PC-3 (cell line): ENCODE data around the gene ESYT3.

Experiments
- EZH2 ChIP-seq: fragments of 300-600 bp; sonication (generic); IDR thresholded peaks from one replicate; pipeline ENCODE4 v1.6.1; 2017; ENCODE audit warnings: antibody characterized with exemption, mild to moderate bottlenecking, low read length; ENCODE audit not compliant: unreplicated experiment
- EZH2phosphoT487 ChIP-seq: fragments of 300-600 bp; sonication (generic); IDR thresholded peaks from 2 replicates; pipeline ENCODE4 v1.6.1; 2018; ENCODE audit warnings: mild to moderate bottlenecking, antibody characterized with exemption, low read length, borderline replicate concordance
- TF ChIP-seq, protein P1 (sequence below): fragments of 300-600 bp; sonication (generic); conservative IDR thresholded peaks from 2 replicates; pipeline ENCODE4 v1.5.1; 2017; ENCODE audit warnings: antibody characterized with exemption, low read depth, mild to moderate bottlenecking, low read length

DNA sequence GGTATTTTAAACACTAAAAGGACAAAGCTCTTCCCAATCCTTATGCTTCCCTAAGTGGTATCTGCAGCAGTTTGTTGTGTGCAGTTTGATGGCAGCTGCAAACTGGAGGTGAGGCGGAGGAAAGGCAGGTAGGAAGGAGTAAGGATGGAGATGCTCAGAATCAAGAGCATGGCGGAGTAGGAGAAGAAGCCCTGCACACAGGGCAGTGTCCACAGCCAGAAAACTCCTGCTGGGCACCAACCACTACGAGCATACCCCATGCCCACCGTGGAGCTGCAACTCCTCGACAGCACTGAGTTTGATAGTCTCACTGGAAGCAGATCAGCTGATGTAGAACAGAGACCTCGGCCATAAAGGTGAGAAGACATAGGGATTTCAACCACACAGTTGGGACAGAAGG lies 30.3 kb upstream of the ESYT3 start:
- TF ChIP-seq, protein P1, sequence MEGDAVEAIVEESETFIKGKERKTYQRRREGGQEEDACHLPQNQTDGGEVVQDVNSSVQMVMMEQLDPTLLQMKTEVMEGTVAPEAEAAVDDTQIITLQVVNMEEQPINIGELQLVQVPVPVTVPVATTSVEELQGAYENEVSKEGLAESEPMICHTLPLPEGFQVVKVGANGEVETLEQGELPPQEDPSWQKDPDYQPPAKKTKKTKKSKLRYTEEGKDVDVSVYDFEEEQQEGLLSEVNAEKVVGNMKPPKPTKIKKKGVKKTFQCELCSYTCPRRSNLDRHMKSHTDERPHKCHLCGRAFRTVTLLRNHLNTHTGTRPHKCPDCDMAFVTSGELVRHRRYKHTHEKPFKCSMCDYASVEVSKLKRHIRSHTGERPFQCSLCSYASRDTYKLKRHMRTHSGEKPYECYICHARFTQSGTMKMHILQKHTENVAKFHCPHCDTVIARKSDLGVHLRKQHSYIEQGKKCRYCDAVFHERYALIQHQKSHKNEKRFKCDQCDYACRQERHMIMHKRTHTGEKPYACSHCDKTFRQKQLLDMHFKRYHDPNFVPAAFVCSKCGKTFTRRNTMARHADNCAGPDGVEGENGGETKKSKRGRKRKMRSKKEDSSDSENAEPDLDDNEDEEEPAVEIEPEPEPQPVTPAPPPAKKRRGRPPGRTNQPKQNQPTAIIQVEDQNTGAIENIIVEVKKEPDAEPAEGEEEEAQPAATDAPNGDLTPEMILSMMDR: no peak
- TF ChIP-seq EZH2: no peak
- TF ChIP-seq EZH2phosphoT487: no peak
